AG09319 (cell line): ENCODE data around the gene UBL3.

Source experiments
- DNase-seq: peaks from one replicate; pipeline ENCODE4 v3.0.0-alpha.2; 2010; ENCODE audit warnings: low read depth; ENCODE audit errors: extremely low read depth
- TF ChIP-seq, protein P1 (sequence below): IDR thresholded peaks from 2 replicates; pipeline ENCODE4 v1.5.1; 2011; ENCODE audit warnings: low read depth, mild to moderate bottlenecking, inconsistent platforms, low read length, moderate library complexity

The UBL3 gene

DNA sequence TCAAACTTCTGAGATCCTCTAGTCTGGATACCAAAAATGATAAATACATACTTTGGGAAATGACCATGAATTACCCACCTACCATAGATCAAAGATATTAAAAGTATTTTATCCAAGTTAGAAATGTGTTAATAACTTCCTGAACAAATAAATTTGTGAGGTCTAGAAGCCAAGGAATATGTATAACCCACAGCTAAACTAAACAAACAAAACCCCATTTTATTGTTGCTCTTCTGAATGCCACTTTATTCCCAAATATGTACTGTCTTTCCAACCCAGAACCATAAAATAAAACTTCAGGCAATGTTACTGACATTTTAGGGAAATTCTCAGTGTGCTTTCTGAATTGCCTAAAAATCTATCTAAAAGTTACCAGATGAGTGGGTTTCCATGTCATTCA is 35.1 kb downstream of the UBL3 start:
- no peak for DNase-seq
- TF ChIP-seq, protein P1, sequence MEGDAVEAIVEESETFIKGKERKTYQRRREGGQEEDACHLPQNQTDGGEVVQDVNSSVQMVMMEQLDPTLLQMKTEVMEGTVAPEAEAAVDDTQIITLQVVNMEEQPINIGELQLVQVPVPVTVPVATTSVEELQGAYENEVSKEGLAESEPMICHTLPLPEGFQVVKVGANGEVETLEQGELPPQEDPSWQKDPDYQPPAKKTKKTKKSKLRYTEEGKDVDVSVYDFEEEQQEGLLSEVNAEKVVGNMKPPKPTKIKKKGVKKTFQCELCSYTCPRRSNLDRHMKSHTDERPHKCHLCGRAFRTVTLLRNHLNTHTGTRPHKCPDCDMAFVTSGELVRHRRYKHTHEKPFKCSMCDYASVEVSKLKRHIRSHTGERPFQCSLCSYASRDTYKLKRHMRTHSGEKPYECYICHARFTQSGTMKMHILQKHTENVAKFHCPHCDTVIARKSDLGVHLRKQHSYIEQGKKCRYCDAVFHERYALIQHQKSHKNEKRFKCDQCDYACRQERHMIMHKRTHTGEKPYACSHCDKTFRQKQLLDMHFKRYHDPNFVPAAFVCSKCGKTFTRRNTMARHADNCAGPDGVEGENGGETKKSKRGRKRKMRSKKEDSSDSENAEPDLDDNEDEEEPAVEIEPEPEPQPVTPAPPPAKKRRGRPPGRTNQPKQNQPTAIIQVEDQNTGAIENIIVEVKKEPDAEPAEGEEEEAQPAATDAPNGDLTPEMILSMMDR: no peak

DNA sequence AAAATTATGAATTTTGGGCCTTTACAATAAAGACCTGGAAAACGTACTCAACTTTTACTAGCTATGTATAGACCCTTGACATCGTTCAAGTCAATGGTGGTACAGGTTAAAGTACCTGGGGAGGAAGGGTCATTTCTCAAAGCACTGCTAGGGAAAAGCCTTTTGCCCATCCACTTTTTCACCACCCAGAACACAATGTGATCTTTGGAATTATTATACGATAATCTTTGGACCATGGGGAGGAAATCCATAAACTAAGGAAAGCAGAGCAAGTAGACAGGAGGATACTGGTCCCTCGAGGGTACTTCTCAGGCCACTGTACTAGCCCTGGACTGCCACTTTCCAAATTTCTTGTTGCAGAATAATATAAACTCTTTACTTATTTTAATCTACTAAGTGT is 39.5 kb downstream of the UBL3 start:
- TF ChIP-seq, protein P1: no peak

DNA sequence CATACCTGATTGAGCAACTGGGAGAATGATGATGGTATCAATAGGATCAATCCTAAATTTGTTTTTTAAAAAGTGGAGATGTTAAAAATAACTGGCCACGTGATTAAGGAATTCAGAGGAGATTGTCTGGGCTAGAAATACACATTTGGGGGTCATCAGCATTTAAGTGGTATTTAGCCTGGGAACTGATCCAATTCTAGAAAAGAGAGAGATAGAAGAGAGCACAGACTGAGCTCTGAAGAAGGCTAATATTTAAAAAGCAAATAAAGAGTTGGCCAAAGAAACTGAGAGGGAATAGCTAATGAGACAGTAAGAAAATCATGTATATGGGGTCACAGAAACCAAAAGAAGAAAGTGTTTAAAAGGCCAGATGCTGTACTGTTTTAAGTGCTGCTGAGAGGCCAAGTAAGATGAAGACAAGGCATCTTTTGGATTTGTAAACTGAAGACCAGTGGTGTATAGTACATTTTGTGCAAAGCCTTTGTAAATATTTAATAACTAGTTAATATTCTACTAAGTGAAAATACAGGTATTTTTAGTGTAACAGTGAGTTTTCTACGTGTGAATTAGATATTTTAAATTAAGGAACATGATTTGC is 40.2 kb downstream of the UBL3 start:
- TF ChIP-seq, protein P1: no peak
- no peak for DNase-seq

More for the DNA sequence above, 39.5 kb downstream of the UBL3 start:
- no peak for DNase-seq

DNA sequence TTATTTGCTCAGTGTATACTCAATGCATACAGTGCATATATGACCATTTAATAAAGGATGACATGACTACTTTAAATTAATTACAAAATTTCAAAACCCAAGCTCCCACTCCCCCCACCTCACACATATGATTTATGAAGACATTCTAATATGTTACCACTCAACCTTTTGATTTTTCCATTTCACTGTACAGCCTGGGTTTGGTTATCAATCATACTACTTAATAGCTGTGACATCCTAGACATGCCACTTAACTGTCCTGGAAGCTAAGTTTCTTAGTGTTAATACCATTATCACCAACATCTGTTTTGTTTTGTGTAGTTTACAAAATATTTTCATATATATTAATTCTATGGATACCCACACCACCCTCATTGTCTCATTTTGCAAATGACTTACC is 42.2 kb downstream of the UBL3 start:
- no peak for DNase-seq
- TF ChIP-seq, protein P1: no peak

DNA sequence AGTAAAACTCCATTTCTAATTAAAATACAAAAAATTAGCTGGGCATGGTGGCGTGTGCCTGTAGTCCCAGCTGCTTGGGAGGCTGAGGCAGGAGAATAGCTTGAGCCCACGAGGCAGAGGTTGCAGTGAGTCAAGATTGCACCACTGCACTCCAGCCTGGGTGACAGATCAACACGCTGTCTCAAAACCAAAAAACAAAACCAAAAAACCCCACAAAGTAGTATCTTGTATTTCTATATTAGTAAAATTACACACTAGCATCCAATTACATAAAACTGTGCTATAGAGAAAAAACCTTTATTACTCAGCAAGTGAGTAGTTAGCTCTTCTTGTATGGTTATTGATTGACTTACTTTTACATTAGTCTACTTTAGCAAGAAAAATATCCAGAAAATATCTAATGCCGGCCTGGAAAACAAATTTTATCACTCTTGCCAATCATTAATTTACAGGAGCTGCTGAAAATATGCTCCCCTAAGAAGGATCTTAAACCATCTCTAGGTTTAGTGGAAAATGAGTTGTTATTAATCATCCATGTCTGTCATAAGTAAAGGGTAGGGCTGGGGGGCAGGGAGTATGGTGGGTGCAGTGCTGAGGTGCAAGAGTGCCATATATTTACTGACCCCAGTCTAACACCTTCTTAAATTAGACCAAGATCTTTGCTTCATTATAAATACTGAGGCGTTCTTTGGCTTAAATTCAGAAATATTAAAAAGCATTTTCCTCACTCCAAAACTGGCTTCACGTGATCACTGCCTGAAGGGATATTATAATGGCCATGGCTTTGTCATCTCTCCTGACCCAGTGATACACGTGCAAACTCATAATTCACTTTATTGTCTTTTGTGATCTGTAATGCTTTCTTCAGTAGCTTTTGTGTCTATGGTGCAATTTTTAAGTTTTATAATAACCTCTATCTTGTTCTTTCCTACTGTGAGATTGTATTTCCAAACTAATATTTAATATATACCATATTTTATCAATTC is 44.1 kb downstream of the UBL3 start:
- TF ChIP-seq, protein P1: no peak
- DNase-seq: no peak

DNA sequence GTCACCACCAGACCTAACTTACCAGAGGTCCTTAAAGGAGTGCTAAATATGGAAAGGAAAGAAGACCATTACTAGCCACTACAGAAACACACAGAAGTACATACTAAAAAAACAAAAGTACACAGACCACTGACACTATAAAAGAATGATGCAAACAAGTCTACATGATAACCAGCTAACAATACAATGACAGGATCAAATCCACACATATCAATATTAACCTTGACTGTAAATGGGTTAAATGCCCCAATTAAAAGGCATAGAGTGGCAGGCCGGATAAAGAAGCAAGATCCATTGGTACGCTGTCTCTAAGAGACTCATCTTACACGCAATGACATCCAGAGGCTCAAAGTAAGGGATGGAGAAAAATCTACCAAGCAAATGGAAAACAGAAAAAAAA is 47.2 kb downstream of the UBL3 start:
- TF ChIP-seq, protein P1: no peak
- no peak for DNase-seq

DNA sequence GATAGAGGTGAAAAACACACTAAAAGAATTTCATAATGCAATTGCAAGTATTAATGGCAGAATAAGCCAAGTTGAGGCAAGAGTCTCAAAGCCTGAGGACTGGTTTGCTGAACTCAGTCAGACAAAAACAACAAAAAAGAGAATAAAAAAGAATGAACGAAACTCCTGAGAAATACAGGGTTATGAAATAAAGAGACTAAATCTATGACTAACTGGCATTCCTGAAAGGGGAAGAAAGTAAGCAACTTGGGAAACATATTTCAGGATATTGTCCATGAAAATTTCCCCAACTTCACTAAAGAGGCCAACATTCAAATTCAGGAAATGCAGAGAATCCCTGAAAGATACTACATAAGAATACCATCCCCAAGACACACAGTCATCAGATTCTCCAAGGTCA is 47.8 kb downstream of the UBL3 start:
- TF ChIP-seq, protein P1: no peak
- DNase-seq: no peak
